Measurements from ENCODE around the gene KLF3. TPM values are rescaled to one million over a fixed set of nuclear protein-coding genes. Genes with fewer than 3 reads are reported as not detected.

KLF3 gene
- total and polyA plus RNA-seq, 9 of the 15 experiments (the other 6 are each of a cell fraction or from before 2014, with no cell fraction given), result 9.9 to 47.2 (median 18.1) TPM

GRCh38 chr4:38621028-38621684 is 42.8 kb upstream of the KLF3 start (continued):
- TF ChIP-seq ZNF175 (CRISPR knock-in tag; IDR thresholded peaks at IDR 0.05; ENCODE audit: low read depth) (no peak), HLTF (IDR thresholded peaks at IDR 0.05) (no peak), ZBTB9 (CRISPR knock-in tag; IDR thresholded peaks at IDR 0.05) (no peak), CREM (IDR thresholded peaks at IDR 0.05; ENCODE audit: low read depth) (peak; percentile 63), SMARCC2 (IDR thresholded peaks at IDR 0.05; ENCODE audit: low read depth) (peak; percentile 22; the same call in 1 of the 2 replicates), ERF (CRISPR knock-in tag; IDR thresholded peaks at IDR 0.05) (no peak), PHB2 (IDR thresholded peaks at IDR 0.05; ENCODE audit: low read depth) (no peak), AFF1 (IDR thresholded peaks at IDR 0.05; ENCODE audit: low read depth in 1 of 2, partially characterized antibody in 2 of 2) (peak; percentile 22 to 58), POLR2A (conservative IDR thresholded peaks at IDR 0.05) (no peak), SP1 (CRISPR knock-in tag; IDR thresholded peaks at IDR 0.05) (no peak), ZBTB17 (CRISPR knock-in tag; IDR thresholded peaks at IDR 0.05) (no peak), ZNF518B (CRISPR knock-in tag; IDR thresholded peaks at IDR 0.05) (no peak), PYGO2 (tag; IDR thresholded peaks at IDR 0.05) (no peak), ZNF696 (CRISPR knock-in tag; conservative IDR thresholded peaks at IDR 0.05) (no peak), HDAC6 (IDR thresholded peaks at IDR 0.05; ENCODE audit: low read depth, low read length) (no peak), HMGXB4 (CRISPR knock-in tag; IDR thresholded peaks at IDR 0.05) (no peak)

All from K562 (cell line).